HepG2 (cell line): ENCODE results near the gene MGAT5. TPM values are rescaled to one million over a fixed set of nuclear protein-coding genes. Genes with fewer than 3 reads are reported as not detected.

Experiments
- ATAC-seq: fragments of 200-7000 bp; cut with Tn5 transposase; 3 replicates; pipeline ENCODE4 v1.9.1; 2020; ENCODE audit warnings: mild to moderate bottlenecking, moderate library complexity
- BruUV-seq: library from RNA; stranded (reverse); fragments of 400-500 nt; replicated peaks from 2 replicates; lab custom pipeline; 2021; lab: Mats Ljungman, UMichigan
- CTCF ChIA-PET: fragments of 300-600 bp; formaldehyde crosslinking; extraction: SDS; loops from one replicate; lab custom pipeline; 2021; ENCODE audit warnings: low total read pairs, inconsistent platforms, low intra/inter-chr PET ratio; lab: Yijun Ruan, JAX
- POLR2A ChIA-PET: fragments of 350-600 bp; sonication (Branson Sonifier 250); formaldehyde crosslinking; loops from one replicate; lab custom pipeline; 2020; ENCODE audit warnings: antibody characterized with exemption, inconsistent platforms; lab: Yijun Ruan, JAX
- DNase-seq: peaks from one replicate; pipeline ENCODE4 v3.0.0-alpha.2; 2015; ENCODE audit warnings: low spot score
- FAIRE-seq: peaks from 3 replicates; lab custom pipeline; 2011; peaks lifted over from hg19 to GRCh38; lab: Jason Lieb, UNC
- H2AFZ ChIP-seq: one replicate; pipeline ENCODE4 v1.6.1; 2011; ENCODE audit warnings: low read length, inconsistent platforms
- H3K27ac ChIP-seq: fragments of 300-600 bp; 3 replicates; pipeline ENCODE4 v1.8.0; 2011; ENCODE audit warnings: mixed run types, mild to moderate bottlenecking, mixed read lengths, low read length, inconsistent platforms; ENCODE audit not compliant: insufficient read depth; ENCODE audit errors: extremely low read length
- H3K27me3 ChIP-seq, 2 experiments: fragments of 200-600 bp in 1 of 2; 2 replicates in 1 of 2; 3 replicates in 1 of 2; pipeline versions ENCODE4 v1.6.0 to v1.8.0; 2011; ENCODE audit warnings: low read length in 2 of 2, mild to moderate bottlenecking in 2 of 2, moderate library complexity in 2 of 2, inconsistent platforms in 1 of 2; ENCODE audit not compliant: insufficient read depth in 2 of 2, control insufficient read depth in 1 of 2
- H3K36me3 ChIP-seq, 2 experiments: fragments of 200-600 bp in 1 of 2; replicated peaks in 1 of 2; 2 replicates in 1 of 2; 3 replicates in 1 of 2; pipeline versions ENCODE4 v1.5.1 to v1.8.0; 2011; ENCODE audit warnings: low read length in 2 of 2, inconsistent platforms in 1 of 2; ENCODE audit not compliant: insufficient read depth in 2 of 2, control insufficient read depth in 1 of 2
- H3K4me1 ChIP-seq: 2 replicates; pipeline ENCODE4 v1.5.1; 2012; ENCODE audit warnings: low read length, inconsistent platforms; ENCODE audit not compliant: insufficient read depth
- H3K4me2 ChIP-seq: 2 replicates; pipeline ENCODE4 v1.6.0; 2011; ENCODE audit warnings: low read depth, low read length, inconsistent platforms
- H3K4me3 ChIP-seq, 3 experiments: fragments of 200-600 bp in 1 of 3; sonication (generic), shearing (Covaris generic) in 1 of 3; replicated peaks in 1 of 3; 2 replicates each; pipeline ENCODE4 v1.5.1; 2011 to 2016; ENCODE audit warnings: low read length in 3 of 3, inconsistent platforms in 2 of 3, low read depth in 2 of 3, mild to moderate bottlenecking in 2 of 3, control low read depth in 1 of 3, mixed read lengths in 1 of 3; ENCODE audit not compliant: insufficient read depth in 1 of 3
- H3K79me2 ChIP-seq: one replicate; pipeline ENCODE4 v1.6.1; 2011; ENCODE audit warnings: low read length, inconsistent platforms; ENCODE audit not compliant: insufficient read depth
- H3K9ac ChIP-seq: 2 replicates; pipeline ENCODE4 v1.6.0; 2011; ENCODE audit warnings: mild to moderate bottlenecking, low read depth, low read length, inconsistent platforms; ENCODE audit not compliant: insufficient read depth
- H3K9me3 ChIP-seq: 2 replicates; pipeline ENCODE4 v1.5.1; 2012; ENCODE audit warnings: mild to moderate bottlenecking, low read length
- H4K20me1 ChIP-seq: 2 replicates; pipeline ENCODE4 v1.6.0; 2011; ENCODE audit warnings: inconsistent platforms, mild to moderate bottlenecking, low read length, moderate library complexity; ENCODE audit not compliant: insufficient read depth
- AHR ChIP-seq: IDR thresholded peaks from 2 replicates; pipeline ENCODE4 v1.6.1; 2018; ENCODE audit warnings: missing genetic modification reagents, missing compliant biosample characterization
- HDAC2 ChIP-seq: sonication (generic); formaldehyde crosslinking; IDR thresholded peaks from 2 replicates; pipeline ENCODE4 v1.4.0; 2020; ENCODE audit warnings: missing genetic modification reagents
- PREB ChIP-seq: sonication (generic); formaldehyde crosslinking; IDR thresholded peaks from 2 replicates; pipeline ENCODE4 v1.4.0; 2020; ENCODE audit warnings: missing genetic modification reagents
- TBX2 ChIP-seq: sonication (generic); formaldehyde crosslinking; IDR thresholded peaks from 2 replicates; pipeline ENCODE4 v1.5.0; 2020; ENCODE audit warnings: missing genetic modification reagents, mild to moderate bottlenecking, borderline replicate concordance
- ZFP1 ChIP-seq: IDR thresholded peaks from 2 replicates; pipeline ENCODE4 v1.6.1; 2016
- ZNF44 ChIP-seq: sonication (generic); formaldehyde crosslinking; IDR thresholded peaks from 2 replicates; pipeline ENCODE4 v1.5.1; 2020; ENCODE audit warnings: mild to moderate bottlenecking, missing genetic modification reagents
- ZNF563 ChIP-seq: sonication (generic); formaldehyde crosslinking; IDR thresholded peaks from 2 replicates; pipeline ENCODE4 v1.8.0; 2022; ENCODE audit warnings: mild to moderate bottlenecking, moderate library complexity, missing genetic modification reagents
- WGBS: methylation state at CpG from one replicate; pipeline ENCODE4 v1.1.6; 2017; ENCODE audit warnings: low lambda C conversion rate; 5-methylcytosine and 5-hydroxymethylcytosine counted together
- in situ Hi-C: cut with HindIII; loops from 2 replicates; pipeline ENCODE4 v1.10.0; 2017; ENCODE audit warnings: low pct_unique_long_range_greater_than_20kb; ENCODE audit not compliant: extremely low pct_ligation_motif_present
- intact Hi-C: fragments of 100-400 bp; cut with micrococcal nuclease; formaldehyde crosslinking; loops from one replicate; pipeline ENCODE4 v1.10.0; 2022; ENCODE audit not compliant: unreplicated experiment
- polyA plus RNA-seq, 8 experiments: library from polyadenylated mRNA; depleted of rRNA in 3 of 8; stranded (reverse) in 7 of 8; unstranded in 1 of 8; fragments of >200 nt; fragmentation: Illumina TruSeq in 4 of 8; extraction: Trizol in 4 of 8; gene quantifications; 2 replicates each; pipeline versions ENCODE4 v1.2.1 to v1.2.3, GENCODE V29; 2011 to 2016; ENCODE audit warnings: low read depth in 4 of 8, missing spikeins in 1 of 8, mixed read lengths in 1 of 8; ENCODE audit not compliant: insufficient read depth in 1 of 8
- total RNA-seq, 5 experiments: library from RNA; depleted of rRNA; stranded (reverse); fragments of >200 nt; fragmentation: Illumina TruSeq; extraction: Trizol; gene quantifications; 2 replicates each; pipeline ENCODE4 v1.2.3, GENCODE V29; 2016; ENCODE audit warnings: low read depth in 1 of 5
- TF ChIP-seq, protein P1 (sequence below): sonication (generic); formaldehyde crosslinking; IDR thresholded peaks from 2 replicates; pipeline ENCODE4 v1.4.0; 2020; ENCODE audit warnings: mild to moderate bottlenecking, missing genetic modification reagents

Gene MGAT5
- total and polyA plus RNA-seq, 2 of the 13 experiments (the other 11 are each of a cell fraction or from before 2014, with no cell fraction given) = 33.1 to 60.2 TPM

DNA sequence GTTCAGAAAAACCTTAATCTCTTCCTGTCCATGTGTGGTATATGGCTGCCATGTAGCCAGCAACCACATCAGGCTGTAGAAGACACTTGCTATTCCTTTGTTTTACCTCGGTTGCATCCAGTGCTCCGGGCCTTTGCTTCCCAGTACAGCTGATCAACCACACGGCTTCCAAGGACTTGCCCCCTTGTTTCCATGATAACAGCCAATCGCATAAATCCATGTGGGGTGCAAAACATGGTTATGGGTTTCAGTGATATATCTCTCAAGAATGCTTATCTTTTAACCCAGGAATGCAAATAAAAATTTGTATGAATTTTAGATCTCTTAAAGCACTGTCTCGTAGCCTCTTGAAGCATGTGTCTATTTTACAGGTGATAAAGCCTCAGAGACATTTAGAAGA, 118.3 kb downstream of the MGAT5 start (continued):
- TF ChIP-seq HDAC2 (CRISPR knock-in tag) = no peak
- no peak for TF ChIP-seq PREB (CRISPR knock-in tag)
- TF ChIP-seq TBX2 (CRISPR knock-in tag) = no peak
- TF ChIP-seq, protein P1, sequence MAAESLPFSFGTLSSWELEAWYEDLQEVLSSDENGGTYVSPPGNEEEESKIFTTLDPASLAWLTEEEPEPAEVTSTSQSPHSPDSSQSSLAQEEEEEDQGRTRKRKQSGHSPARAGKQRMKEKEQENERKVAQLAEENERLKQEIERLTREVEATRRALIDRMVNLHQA (CRISPR knock-in tag) = no peak

DNA sequence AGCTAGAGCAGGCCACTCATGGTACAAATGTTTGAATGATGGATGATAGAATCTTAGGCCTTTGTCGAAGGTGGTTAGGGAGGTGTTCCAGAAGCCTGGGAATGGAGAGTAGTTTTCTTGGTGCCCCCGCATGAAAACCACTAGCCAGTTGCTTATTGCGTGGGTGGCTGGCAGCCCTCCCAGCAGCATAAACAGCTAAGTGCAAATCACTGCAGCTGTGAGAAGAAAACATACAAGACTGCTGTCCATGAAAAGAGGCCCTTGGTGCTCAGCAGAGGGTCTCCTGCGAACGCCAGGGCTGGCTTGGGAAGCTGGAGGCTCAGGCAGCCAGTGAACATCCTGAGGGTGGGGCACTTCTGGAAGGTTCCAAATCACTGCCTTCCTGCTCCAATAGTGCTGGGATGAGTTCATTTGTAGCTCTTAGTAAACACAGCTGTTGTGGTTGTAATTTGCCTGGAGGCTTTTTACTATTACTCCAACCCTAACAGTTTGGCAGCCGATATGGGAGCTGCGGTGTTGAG, 118.8 kb downstream of the MGAT5 start:
- H4K20me1 ChIP-seq = no peaks in the 10 kb centered on the region
- no peak overlapping the region for H3K4me2 ChIP-seq
- no peak overlapping the region for H3K4me3 ChIP-seq
- no peak for ATAC-seq
- 91% methylated on average over 7 of the region's 7 CpGs for WGBS
- no peaks in the 10 kb centered on the region for H3K27me3 ChIP-seq
- intact Hi-C loops (no loop called here), in situ Hi-C loops (no loop called here)
- FAIRE-seq = no peak
- CTCF ChIA-PET = no interaction called here
- H3K4me1 ChIP-seq = peaks cover 27% of the 10 kb centered on the region
- no peaks in the 10 kb centered on the region for H3K9me3 ChIP-seq
- H3K79me2 ChIP-seq = no peaks in the 10 kb centered on the region
- no peak overlapping the region for H2AFZ ChIP-seq
- no peak overlapping the region for H3K27ac ChIP-seq
- TF ChIP-seq ZNF563 (CRISPR knock-in tag) (no peak), ZNF44 (CRISPR knock-in tag) (no peak), AHR (CRISPR knock-in tag) (no peak), ZFP1 (no peak)
- TF ChIP-seq, all 625 proteins: peak for 0
- Histone ChIP-seq H3K9ac (no peak overlapping the region), H3K36me3 (peaks cover 8 to 31% of the 10 kb centered on the region in 2 experiments; a peak in 4 of 5 replicates)
- POLR2A ChIA-PET = no interaction called here
- BruUV-seq = no TSS peak
- no peak for DNase-seq
